ENCODE data around the gene CCDC170.

The CCDC170 gene

DNA sequence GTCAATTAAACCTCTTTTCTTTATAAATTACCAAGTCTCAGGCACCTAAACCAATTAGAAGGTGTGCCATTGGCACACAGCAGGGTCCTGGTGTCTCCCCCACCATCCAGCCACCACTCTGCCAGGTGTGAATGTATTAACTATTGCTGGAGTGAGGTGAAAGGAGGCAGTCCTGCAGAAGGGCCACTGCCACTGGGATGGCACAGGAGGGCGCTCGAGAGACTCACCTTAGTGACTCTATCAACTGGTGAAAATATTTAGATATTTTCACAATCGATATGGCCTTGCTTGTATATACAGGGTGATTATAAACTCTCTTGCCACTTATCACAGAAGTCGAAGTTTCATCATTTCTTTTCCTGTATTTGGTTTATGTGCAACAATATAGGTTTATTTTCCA, 168.1 kb downstream of the CCDC170 start:
- no peaks in the 10 kb centered on the region for H3K36me3 ChIP-seq (ENCODE audit: control insufficient read depth in 1 of 2, insufficient read depth in 2 of 2, low read length in 2 of 2)
- H3K4me2 ChIP-seq (ENCODE audit: low read length) = no peak overlapping the region
- H3K9ac ChIP-seq (ENCODE audit: low read length) = no peak overlapping the region
- no peak overlapping the region for H2BK12ac ChIP-seq (ENCODE audit: low read length)
- no peak overlapping the region for H4K91ac ChIP-seq (ENCODE audit: low read depth, low read length)
- H3K27me3 ChIP-seq (ENCODE audit: insufficient read depth, low read length) = no peaks in the 10 kb centered on the region
- H4K8ac ChIP-seq (ENCODE audit: low read depth, low read length) = no peak overlapping the region
- WGBS (ENCODE audit: extremely low coverage, insufficient coverage, insufficient read length) = no CpG with 5 or more reads among the region's 4 CpGs
- no peak overlapping the region for H3K18ac ChIP-seq (ENCODE audit: low read length)
- no peaks in the 10 kb centered on the region for H3K79me1 ChIP-seq (ENCODE audit: low read length)
- no peaks in the 10 kb centered on the region for H3K4me1 ChIP-seq (ENCODE audit: control insufficient read depth in 1 of 2, insufficient read depth in 2 of 2, low read length in 2 of 2)
- no peak overlapping the region for H3K4me3 ChIP-seq (ENCODE audit: low read depth, low read length)
- H3K9me3 ChIP-seq (ENCODE audit: insufficient read depth, low read depth, low read length) = no peaks in the 10 kb centered on the region
- H4K12ac ChIP-seq (ENCODE audit: low read depth, low read length) = no peak overlapping the region
- H3K14ac ChIP-seq (ENCODE audit: low read length) = no peak overlapping the region
- no peak for DNase-seq
- no peak overlapping the region for H2AK5ac ChIP-seq (ENCODE audit: low read length)
- no peak overlapping the region for H3K27ac ChIP-seq (ENCODE audit: low read depth, low read length)
- no peak overlapping the region for H3K4ac ChIP-seq (ENCODE audit: low read depth, low read length)
- H2AFZ ChIP-seq (ENCODE audit: insufficient read depth, low read length, poor library complexity) = no peak overlapping the region
- no peak overlapping the region for H3K23ac ChIP-seq (ENCODE audit: low read length)
- H3K79me2 ChIP-seq (ENCODE audit: control insufficient read depth, insufficient read depth, low read length, poor library complexity) = no peaks in the 10 kb centered on the region
- no peak overlapping the region for H2BK5ac ChIP-seq (ENCODE audit: low read depth, low read length, poor library complexity)
- no peak overlapping the region for H2BK120ac ChIP-seq (ENCODE audit: insufficient read depth, low read length, poor library complexity)

DNA sequence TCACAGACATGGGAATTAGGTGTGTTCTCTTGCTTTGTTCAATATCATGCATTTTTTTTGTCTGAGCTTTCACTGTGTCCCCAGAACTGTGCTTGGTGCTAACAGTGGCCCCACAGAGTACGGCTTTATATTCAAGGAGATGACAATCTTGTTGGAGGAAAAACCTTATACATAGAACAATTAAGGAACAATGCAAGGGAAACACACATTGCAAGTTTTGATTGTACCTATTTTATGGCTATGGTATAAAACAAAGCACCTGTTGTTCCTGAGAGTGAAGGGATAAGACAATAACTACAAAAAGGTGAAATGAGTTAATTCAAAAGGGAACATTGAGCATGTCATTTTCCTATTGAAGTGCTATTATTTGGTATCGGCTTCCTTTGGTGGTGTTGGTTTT, 169.7 kb downstream of the CCDC170 start:
- no peak overlapping the region for H3K14ac ChIP-seq (ENCODE audit: low read length)
- no peaks in the 10 kb centered on the region for H3K36me3 ChIP-seq (ENCODE audit: control insufficient read depth in 1 of 2, insufficient read depth in 2 of 2, low read length in 2 of 2)
- no CpG with 5 or more reads among the region's 2 CpGs for WGBS (ENCODE audit: extremely low coverage, insufficient coverage, insufficient read length)
- no peak overlapping the region for H2AFZ ChIP-seq (ENCODE audit: insufficient read depth, low read length, poor library complexity)
- H2AK5ac ChIP-seq (ENCODE audit: low read length) = no peak overlapping the region
- no peak overlapping the region for H3K4ac ChIP-seq (ENCODE audit: low read depth, low read length)
- no peak overlapping the region for H4K91ac ChIP-seq (ENCODE audit: low read depth, low read length)
- no peaks in the 10 kb centered on the region for H3K79me1 ChIP-seq (ENCODE audit: low read length)
- H3K27ac ChIP-seq (ENCODE audit: low read depth, low read length) = no peak overlapping the region
- no peak overlapping the region for H3K18ac ChIP-seq (ENCODE audit: low read length)
- H3K4me3 ChIP-seq (ENCODE audit: low read depth, low read length) = no peak overlapping the region
- no peak overlapping the region for H4K8ac ChIP-seq (ENCODE audit: low read depth, low read length)
- H2BK12ac ChIP-seq (ENCODE audit: low read length) = no peak overlapping the region
- H2BK120ac ChIP-seq (ENCODE audit: insufficient read depth, low read length, poor library complexity) = no peak overlapping the region
- no peaks in the 10 kb centered on the region for H3K4me1 ChIP-seq (ENCODE audit: control insufficient read depth in 1 of 2, insufficient read depth in 2 of 2, low read length in 2 of 2)
- no peak overlapping the region for H3K4me2 ChIP-seq (ENCODE audit: low read length)
- no peak overlapping the region for H3K23ac ChIP-seq (ENCODE audit: low read length)
- H4K12ac ChIP-seq (ENCODE audit: low read depth, low read length) = no peak overlapping the region
- no peaks in the 10 kb centered on the region for H3K79me2 ChIP-seq (ENCODE audit: control insufficient read depth, insufficient read depth, low read length, poor library complexity)
- H3K9me3 ChIP-seq (ENCODE audit: insufficient read depth, low read depth, low read length) = no peaks in the 10 kb centered on the region
- no peak overlapping the region for H2BK5ac ChIP-seq (ENCODE audit: low read depth, low read length, poor library complexity)
- no peak for DNase-seq
- no peak overlapping the region for H3K9ac ChIP-seq (ENCODE audit: low read length)
- no peaks in the 10 kb centered on the region for H3K27me3 ChIP-seq (ENCODE audit: insufficient read depth, low read length)

DNA sequence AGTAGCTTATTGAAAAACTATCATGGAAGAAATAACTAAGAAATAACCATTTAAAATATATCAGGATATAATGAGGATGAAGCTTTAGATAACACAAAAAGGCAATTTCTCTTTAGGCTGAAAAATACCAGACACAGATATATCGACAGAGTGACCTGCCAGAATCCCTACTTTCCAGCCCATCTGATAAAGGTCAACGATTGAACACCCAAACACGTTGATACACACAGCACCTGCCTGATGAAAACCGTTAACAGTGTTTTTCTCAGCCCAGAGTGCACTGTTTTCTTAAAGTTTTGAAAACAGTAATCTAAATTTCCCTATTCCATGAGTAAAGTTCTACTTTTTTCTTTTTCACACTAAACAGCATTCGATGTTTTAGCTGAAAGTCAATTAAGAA, 170.6 kb downstream of the CCDC170 start:
- Histone ChIP-seq H3K36me3 (ENCODE audit: control insufficient read depth in 1 of 2, insufficient read depth in 2 of 2, low read length in 2 of 2) (no peaks in the 10 kb centered on the region), H3K18ac (ENCODE audit: low read length) (no peak overlapping the region), H4K8ac (ENCODE audit: low read depth, low read length) (no peak overlapping the region), H2AK5ac (ENCODE audit: low read length) (no peak overlapping the region), H3K4me3 (ENCODE audit: low read depth, low read length) (no peak overlapping the region), H2AFZ (ENCODE audit: insufficient read depth, low read length, poor library complexity) (no peak overlapping the region), H4K91ac (ENCODE audit: low read depth, low read length) (no peak overlapping the region), H3K4ac (ENCODE audit: low read depth, low read length) (no peak overlapping the region), H4K12ac (ENCODE audit: low read depth, low read length) (no peak overlapping the region), H3K4me2 (ENCODE audit: low read length) (no peak overlapping the region), H3K4me1 (ENCODE audit: control insufficient read depth in 1 of 2, insufficient read depth in 2 of 2, low read length in 2 of 2) (peaks cover 2 to 4% of the 10 kb centered on the region in 2 experiments), H2BK120ac (ENCODE audit: insufficient read depth, low read length, poor library complexity) (no peak overlapping the region), H3K79me1 (ENCODE audit: low read length) (no peaks in the 10 kb centered on the region), H3K9ac (ENCODE audit: low read length) (no peak overlapping the region), H3K9me3 (ENCODE audit: insufficient read depth, low read depth, low read length) (no peaks in the 10 kb centered on the region), H2BK12ac (ENCODE audit: low read length) (no peak overlapping the region), H3K27ac (ENCODE audit: low read depth, low read length) (no peak overlapping the region), H2BK5ac (ENCODE audit: low read depth, low read length, poor library complexity) (no peak overlapping the region), H3K27me3 (ENCODE audit: insufficient read depth, low read length) (no peaks in the 10 kb centered on the region), H3K79me2 (ENCODE audit: control insufficient read depth, insufficient read depth, low read length, poor library complexity) (no peaks in the 10 kb centered on the region), H3K14ac (ENCODE audit: low read length) (no peak overlapping the region), H3K23ac (ENCODE audit: low read length) (no peak overlapping the region)
- WGBS (ENCODE audit: extremely low coverage, insufficient coverage, insufficient read length) = no CpG with 5 or more reads among the region's 5 CpGs
- no peak for DNase-seq

DNA sequence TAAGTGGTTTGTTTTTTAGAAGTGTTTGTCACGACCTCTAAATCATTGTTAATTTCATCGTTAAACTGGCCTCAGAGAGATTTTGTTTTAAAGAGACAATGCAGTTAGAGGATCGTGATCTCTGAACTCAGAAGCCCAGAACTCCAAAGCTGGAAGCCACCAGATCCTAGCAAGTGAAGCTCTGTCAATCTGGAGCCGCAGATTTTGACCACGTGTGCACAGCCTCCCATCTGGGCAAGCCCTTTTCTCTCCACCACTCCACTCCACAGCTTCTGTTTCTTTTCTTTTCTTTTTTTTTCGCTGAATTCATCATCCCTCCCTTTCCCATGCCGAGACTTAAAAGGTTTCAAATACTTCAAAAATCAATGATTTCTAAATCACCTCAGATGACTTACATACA, 171.5 kb downstream of the CCDC170 start:
- H3K36me3 ChIP-seq (ENCODE audit: control insufficient read depth in 1 of 2, insufficient read depth in 2 of 2, low read length in 2 of 2) = no peaks in the 10 kb centered on the region
- H3K27me3 ChIP-seq (ENCODE audit: insufficient read depth, low read length) = no peaks in the 10 kb centered on the region
- no peak overlapping the region for H3K27ac ChIP-seq (ENCODE audit: low read depth, low read length)
- H2AK5ac ChIP-seq (ENCODE audit: low read length) = no peak overlapping the region
- no peak overlapping the region for H3K9ac ChIP-seq (ENCODE audit: low read length)
- no peak overlapping the region for H4K91ac ChIP-seq (ENCODE audit: low read depth, low read length)
- H2BK5ac ChIP-seq (ENCODE audit: low read depth, low read length, poor library complexity) = no peak overlapping the region
- H3K18ac ChIP-seq (ENCODE audit: low read length) = no peak overlapping the region
- no peak overlapping the region for H2BK120ac ChIP-seq (ENCODE audit: insufficient read depth, low read length, poor library complexity)
- no CpG with 5 or more reads among the region's 7 CpGs for WGBS (ENCODE audit: extremely low coverage, insufficient coverage, insufficient read length)
- H3K23ac ChIP-seq (ENCODE audit: low read length) = no peak overlapping the region
- H3K14ac ChIP-seq (ENCODE audit: low read length) = no peak overlapping the region
- H2AFZ ChIP-seq (ENCODE audit: insufficient read depth, low read length, poor library complexity) = no peak overlapping the region
- H3K79me2 ChIP-seq (ENCODE audit: control insufficient read depth, insufficient read depth, low read length, poor library complexity) = no peaks in the 10 kb centered on the region
- no peaks in the 10 kb centered on the region for H3K9me3 ChIP-seq (ENCODE audit: insufficient read depth, low read depth, low read length)
- no peak overlapping the region for H4K12ac ChIP-seq (ENCODE audit: low read depth, low read length)
- H3K79me1 ChIP-seq (ENCODE audit: low read length) = no peaks in the 10 kb centered on the region
- H2BK12ac ChIP-seq (ENCODE audit: low read length) = no peak overlapping the region
- no peak overlapping the region for H3K4me2 ChIP-seq (ENCODE audit: low read length)
- peaks cover 3 to 8% of the 10 kb centered on the region in 2 experiments for H3K4me1 ChIP-seq (ENCODE audit: control insufficient read depth in 1 of 2, insufficient read depth in 2 of 2, low read length in 2 of 2)
- H3K4me3 ChIP-seq (ENCODE audit: low read depth, low read length) = no peak overlapping the region
- H4K8ac ChIP-seq (ENCODE audit: low read depth, low read length) = no peak overlapping the region
- H3K4ac ChIP-seq (ENCODE audit: low read depth, low read length) = no peak overlapping the region
- DNase-seq = no peak
